HG02610 (cell line): ENCODE data around the gene DHX9.
"Not testable (repeated sequence)": the region's sequence is repeated elsewhere in the genome, so short reads cannot be mapped to it uniquely, and the experiment has no call there.

Source experiments
- ATAC-seq: cut with Tn5 transposase; IDR thresholded peaks from one replicate; pipeline ENCODE4 v1.9.1; 2021; ENCODE audit warnings: mild to moderate bottlenecking, moderate library complexity; ENCODE audit not compliant: unreplicated experiment

The DHX9 gene

GRCh38 chr1:182888736-182889531, 49.8 kb downstream of the DHX9 start:
- ATAC-seq = no peak

- no peak for ATAC-seq
Measured at GRCh38 chr1:182889997-182890396, 50.9 kb downstream of the DHX9 start.

- ATAC-seq = no peak
Measured at GRCh38 chr1:182890927-182891610, 51.9 kb downstream of the DHX9 start.

- ATAC-seq = no peak
Measured at GRCh38 chr1:182897696-182898095, 58.5 kb downstream of the DHX9 start.

- not testable (repeated sequence) for ATAC-seq
Measured at GRCh38 chr1:182901946-182902345, 62.8 kb downstream of the DHX9 start.

GRCh38 chr1:182905321-182905720, 66.2 kb downstream of the DHX9 start:
- no peak for ATAC-seq

GRCh38 chr1:182909578-182909977, 70.4 kb downstream of the DHX9 start:
- no peak for ATAC-seq

- no peak for ATAC-seq
Measured at GRCh38 chr1:182910143-182910542, 71.0 kb downstream of the DHX9 start.

- ATAC-seq = no peak
Measured at GRCh38 chr1:182913401-182913800, 74.3 kb downstream of the DHX9 start.

- ATAC-seq = no peak
Measured at GRCh38 chr1:182917378-182917777, 78.2 kb downstream of the DHX9 start.

- ATAC-seq = no peak
Measured at GRCh38 chr1:182925661-182926060, 86.5 kb downstream of the DHX9 start.

- ATAC-seq = no peak
Measured at GRCh38 chr1:182927693-182928433, 88.7 kb downstream of the DHX9 start.

- no peak for ATAC-seq
Measured at GRCh38 chr1:182930985-182931384, 91.8 kb downstream of the DHX9 start.

GRCh38 chr1:182935716-182936115, 96.6 kb downstream of the DHX9 start:
- ATAC-seq = no peak
